Activated T-cell treated with anti-CD3 and anti-CD28 coated beads, Interleukin-2, amount 50 U/mL, for 4 hours (primary cell): ENCODE measurements around the gene UNC13D. TPM values are rescaled to one million over a fixed set of nuclear protein-coding genes. Genes with fewer than 3 reads are reported as not detected.

Experiments
- ATAC-seq, 2 donors: fragments of 200-7000 bp; cut with Tn5 transposase; one replicate each; pipeline ENCODE4 v1.10.0; 2021
- DNase-seq: peaks from one replicate; pipeline ENCODE4 v3.0.0-alpha.2; 2020
- H3K27me3 Mint-ChIP-seq: one replicate; pipeline ENCODE4 v1.8.0; 2021; ENCODE audit warnings: low read depth, mixed read lengths
- H3K36me3 Mint-ChIP-seq: one replicate; pipeline ENCODE4 v1.8.0; 2022; ENCODE audit warnings: mixed read lengths; ENCODE audit not compliant: insufficient read depth
- H3K4me1 Mint-ChIP-seq: one replicate; pipeline ENCODE4 v1.8.0; 2021; ENCODE audit warnings: low read depth, mixed read lengths
- H3K4me3 Mint-ChIP-seq: one replicate; pipeline ENCODE4 v1.8.0; 2021; ENCODE audit warnings: mild to moderate bottlenecking, moderate library complexity, mixed read lengths
- H3K9me3 Mint-ChIP-seq: one replicate; pipeline ENCODE4 v1.8.0; 2021; ENCODE audit warnings: mixed read lengths
- total RNA-seq, 3 donors: library from RNA; stranded (reverse); gene quantifications; one replicate each; pipeline ENCODE4 v1.2.1, GENCODE V29; 2021

Gene UNC13D
- total RNA-seq, 3 donors from 2014 or later: 122 to 146 (median 124) TPM

DNA sequence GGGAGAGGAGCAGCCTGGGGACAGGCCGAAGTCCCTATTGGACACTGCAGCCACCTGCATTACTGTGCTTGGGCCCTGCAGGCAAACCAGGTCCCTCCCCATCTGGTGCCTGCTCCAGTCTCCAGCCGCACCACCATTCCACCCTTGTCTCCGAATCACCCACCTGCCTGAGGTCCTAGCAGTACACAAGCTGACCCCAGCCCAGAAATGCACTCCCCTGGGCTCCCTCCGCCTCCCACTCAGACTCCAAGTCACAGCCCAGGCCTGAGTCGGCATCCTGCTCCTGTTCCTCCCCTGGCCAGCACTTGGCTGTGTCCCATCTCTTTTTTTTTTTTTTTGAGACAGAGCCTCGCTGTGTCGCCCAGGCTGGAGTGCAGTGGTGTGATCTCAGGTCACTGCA lies 6.3 kb downstream of the UNC13D start:
- ATAC-seq: no peak
- H3K9me3 Mint-ChIP-seq: no peaks in the 10 kb centered on the region
- H3K4me3 Mint-ChIP-seq: no peak overlapping the region
- peaks cover 27% of the 10 kb centered on the region for H3K4me1 Mint-ChIP-seq
- no peak for DNase-seq
- peaks cover 19% of the 10 kb centered on the region for H3K36me3 Mint-ChIP-seq
- no peaks in the 10 kb centered on the region for H3K27me3 Mint-ChIP-seq

DNA sequence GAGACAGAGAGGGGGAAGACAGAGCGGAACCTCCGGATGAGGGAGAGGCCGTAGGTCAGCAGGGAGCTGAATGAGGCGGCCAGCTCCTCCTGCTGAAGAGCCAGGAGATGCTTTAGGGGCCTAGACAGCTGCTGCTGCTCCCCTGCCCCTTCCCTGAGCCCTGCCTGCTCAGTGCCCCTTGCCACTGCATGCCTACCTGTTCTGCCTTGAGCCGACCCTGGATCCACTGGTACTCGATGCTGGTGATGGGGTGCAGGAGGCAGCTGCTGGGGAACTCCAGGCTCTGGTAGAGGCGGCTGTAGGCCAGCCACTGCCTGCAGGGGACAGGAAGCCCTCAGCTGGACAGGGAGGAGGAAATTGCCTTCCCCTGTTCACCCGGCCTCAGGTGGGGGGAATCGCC lies 7.6 kb downstream of the UNC13D start:
- Mint-ChIP-seq H3K36me3 (peaks cover 24% of the 10 kb centered on the region), H3K27me3 (no peaks in the 10 kb centered on the region), H3K4me1 (peaks cover 31% of the 10 kb centered on the region), H3K4me3 (no peak overlapping the region), H3K9me3 (no peaks in the 10 kb centered on the region)
- DNase-seq: no peak
- no peak for ATAC-seq

DNA sequence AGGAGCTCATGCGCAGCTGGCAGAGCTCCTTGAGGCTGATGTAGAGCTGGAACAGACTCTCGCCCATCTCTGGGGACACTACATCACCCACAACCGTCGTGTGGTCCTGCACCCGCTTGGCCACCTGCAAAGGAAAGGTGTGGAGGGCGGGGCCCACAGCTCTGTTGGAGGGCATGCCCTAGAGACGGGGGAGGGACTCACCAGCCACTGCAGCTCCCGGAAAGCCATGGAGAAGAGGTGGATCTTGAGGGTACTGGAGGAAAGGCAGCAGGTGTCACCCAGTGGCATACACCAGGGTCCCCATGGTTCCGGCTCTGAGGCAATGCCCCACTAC lies 8.6 kb downstream of the UNC13D start:
- no peaks in the 10 kb centered on the region for H3K27me3 Mint-ChIP-seq
- no peak overlapping the region for H3K4me3 Mint-ChIP-seq
- H3K9me3 Mint-ChIP-seq: no peaks in the 10 kb centered on the region
- H3K36me3 Mint-ChIP-seq: peaks cover 24% of the 10 kb centered on the region
- DNase-seq: no peak
- ATAC-seq: no peak
- H3K4me1 Mint-ChIP-seq: peaks cover 31% of the 10 kb centered on the region

DNA sequence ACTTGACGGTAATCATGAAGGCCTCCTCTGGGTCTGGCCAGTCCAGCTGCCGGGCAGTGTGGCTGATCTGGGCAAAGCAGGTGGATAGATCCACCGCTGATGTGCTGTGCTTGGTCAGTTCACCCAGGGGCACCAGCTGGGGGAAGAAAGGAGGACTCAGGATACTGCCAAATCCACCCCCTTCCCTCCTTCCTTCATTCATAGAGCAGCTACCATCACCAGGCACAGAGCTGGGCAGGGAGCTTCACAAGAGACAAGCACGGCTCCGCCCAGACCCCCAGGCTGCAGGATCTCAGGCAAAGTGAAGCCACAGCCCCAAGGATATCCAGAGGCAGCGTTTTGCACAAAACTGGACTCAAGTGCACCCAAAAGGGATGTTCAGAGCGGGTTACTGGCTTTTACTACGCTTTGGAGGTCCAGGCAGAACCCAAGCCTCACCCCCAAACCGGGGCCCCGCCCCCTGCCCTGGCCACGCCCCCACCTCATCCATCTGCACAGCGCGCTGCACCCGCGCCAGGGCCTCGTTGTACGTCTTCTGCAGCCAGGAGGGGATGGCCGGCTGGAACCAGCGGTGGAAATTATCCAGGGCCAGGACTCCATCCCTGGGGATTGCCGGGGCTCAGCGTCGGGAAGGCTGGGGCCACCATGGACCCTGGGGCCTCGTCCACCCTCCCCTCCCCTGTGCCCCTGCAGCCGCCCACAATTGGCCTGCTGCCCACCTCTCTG lies 9.1 kb downstream of the UNC13D start:
- no peak for ATAC-seq
- Mint-ChIP-seq H3K4me1 (peaks cover 31% of the 10 kb centered on the region), H3K36me3 (peaks cover 24% of the 10 kb centered on the region), H3K9me3 (no peaks in the 10 kb centered on the region), H3K4me3 (no peak overlapping the region), H3K27me3 (no peaks in the 10 kb centered on the region)
- no peak for DNase-seq

DNA sequence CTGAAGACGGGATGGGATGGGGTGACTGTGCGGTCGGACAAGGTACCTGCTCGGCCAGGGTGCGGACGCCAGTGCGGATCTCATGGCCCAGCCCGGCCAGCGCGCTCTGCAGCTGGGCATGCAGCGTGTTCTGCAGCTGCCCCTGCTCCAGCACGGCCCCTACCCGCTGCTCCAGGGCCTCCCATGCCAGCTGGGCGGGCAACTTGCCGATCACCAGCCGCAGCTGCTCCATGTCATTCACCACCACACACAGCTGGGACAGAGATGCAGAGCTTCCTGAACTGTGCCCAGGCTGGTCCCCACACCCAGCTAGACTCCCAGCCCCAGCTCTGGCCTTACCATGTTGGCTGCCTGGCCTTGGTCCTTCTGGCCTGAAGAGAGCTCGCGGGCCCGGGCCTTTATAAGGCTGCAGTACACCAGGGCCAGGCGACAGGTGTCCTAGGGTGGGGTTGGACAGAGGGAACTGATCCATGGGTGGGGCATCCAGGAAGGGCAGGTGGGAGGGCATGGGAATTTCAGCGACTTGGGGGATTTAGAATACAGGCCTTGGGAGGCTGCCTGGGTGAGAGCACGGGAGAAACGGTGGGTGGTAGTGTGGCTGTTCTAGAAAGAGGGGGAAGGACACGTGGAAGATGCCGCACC lies 9.8 kb downstream of the UNC13D start:
- no peaks in the 10 kb centered on the region for H3K27me3 Mint-ChIP-seq
- DNase-seq (no peak), ATAC-seq (no peak)
- no peak overlapping the region for H3K4me3 Mint-ChIP-seq
- H3K9me3 Mint-ChIP-seq: no peaks in the 10 kb centered on the region
- H3K4me1 Mint-ChIP-seq: peaks cover 31% of the 10 kb centered on the region
- peaks cover 21% of the 10 kb centered on the region for H3K36me3 Mint-ChIP-seq

DNA sequence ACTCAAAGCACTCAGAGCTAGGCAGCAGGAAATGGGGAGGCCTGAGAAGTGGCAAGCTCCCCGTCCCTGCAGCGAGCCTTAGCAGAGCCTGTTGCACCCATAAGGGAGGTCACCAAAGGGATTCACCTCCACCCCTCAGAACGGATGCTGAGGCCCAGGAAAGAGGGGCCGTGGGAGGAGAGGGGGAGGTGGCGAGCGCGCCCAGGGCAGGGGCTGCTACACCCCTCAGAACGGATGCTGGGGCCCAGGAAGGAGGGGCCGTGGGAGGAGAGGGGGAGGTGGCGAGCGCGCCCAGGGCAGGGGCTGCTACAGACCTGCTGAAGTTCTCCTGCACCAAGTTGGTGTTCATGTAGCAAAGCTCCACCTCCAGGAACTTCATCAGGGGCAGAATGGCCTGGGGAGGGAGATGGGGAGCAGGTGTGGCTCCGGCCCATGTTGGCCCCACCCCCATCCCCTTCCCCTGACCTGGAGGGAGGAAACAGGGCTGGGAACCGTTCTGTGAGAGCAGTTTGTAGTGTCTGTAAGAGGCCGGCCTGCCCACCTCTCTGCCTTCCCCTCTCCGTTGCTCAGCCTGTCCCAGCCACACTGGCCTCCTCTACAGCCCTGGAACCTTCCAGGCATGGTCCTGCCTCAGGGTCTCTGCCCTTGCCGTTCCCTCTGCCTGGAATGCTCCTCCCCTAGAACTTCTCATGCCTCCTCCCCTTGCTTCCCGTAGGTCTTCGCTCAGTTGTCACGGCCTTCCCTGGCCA lies 11.4 kb downstream of the UNC13D start:
- H3K27me3 Mint-ChIP-seq: no peaks in the 10 kb centered on the region
- no peaks in the 10 kb centered on the region for H3K9me3 Mint-ChIP-seq
- H3K36me3 Mint-ChIP-seq: peaks cover 16% of the 10 kb centered on the region
- ATAC-seq (peak; percentile 46 to 53), DNase-seq (no peak)
- H3K4me3 Mint-ChIP-seq: peak overlapping the region; percentile 69
- H3K4me1 Mint-ChIP-seq: peaks cover 32% of the 10 kb centered on the region

DNA sequence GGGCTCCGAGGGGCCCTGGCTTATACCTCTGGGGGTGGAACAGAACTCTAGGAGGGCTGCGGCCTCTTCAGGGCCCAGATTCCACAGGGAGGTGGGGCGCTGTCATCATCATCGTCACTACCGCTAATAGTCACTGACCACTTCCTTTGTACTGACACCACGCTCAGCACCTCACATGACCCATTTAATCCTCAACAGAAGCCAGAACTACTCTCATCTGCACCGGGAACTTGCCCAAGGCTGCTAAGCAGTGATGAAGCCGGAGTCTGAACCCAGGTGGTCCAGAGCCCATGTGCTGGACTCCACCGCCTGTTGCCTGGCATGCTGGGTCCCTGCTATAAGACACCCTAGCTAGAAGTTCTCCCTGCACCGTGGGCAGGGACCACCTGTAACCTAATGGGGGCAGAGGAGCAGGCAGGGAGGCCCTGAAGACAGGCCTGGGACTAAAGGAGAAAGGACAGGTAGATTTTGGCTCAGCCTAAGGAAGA lies 12.0 kb downstream of the UNC13D start:
- Mint-ChIP-seq H3K4me3 (peak overlapping the region; percentile 69), H3K9me3 (no peaks in the 10 kb centered on the region), H3K36me3 (peaks cover 13% of the 10 kb centered on the region), H3K27me3 (no peaks in the 10 kb centered on the region), H3K4me1 (peaks cover 32% of the 10 kb centered on the region)
- DNase-seq (peak; percentile 23), ATAC-seq (peak; percentile 46 to 74)

DNA sequence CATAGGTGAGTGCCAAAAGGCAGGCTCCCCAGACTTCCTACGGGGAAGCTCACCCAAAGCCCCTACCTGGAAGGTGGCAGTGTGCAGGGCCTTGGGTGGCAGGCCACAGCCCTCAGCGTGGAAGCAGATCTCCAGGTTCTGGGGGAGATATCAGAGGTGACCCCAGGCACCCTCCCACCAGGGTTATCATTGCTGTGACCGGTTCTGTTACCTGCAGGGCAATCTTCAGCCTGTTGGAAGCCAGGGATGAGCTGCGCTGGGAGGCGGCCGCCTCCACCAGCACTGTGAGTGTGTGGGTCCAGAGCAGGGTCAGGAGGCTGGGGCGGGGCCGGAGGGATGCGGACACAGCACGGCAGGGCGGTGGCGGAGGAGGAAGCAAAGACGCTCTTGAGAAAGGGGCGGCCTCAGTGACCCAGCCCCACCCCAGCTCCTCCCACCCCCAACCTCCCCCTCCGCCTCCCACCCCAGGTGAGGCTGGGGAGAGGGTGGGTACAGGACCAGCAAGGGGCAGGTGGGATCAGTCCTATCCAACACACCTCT lies 13.1 kb downstream of the UNC13D start:
- peaks cover 13% of the 10 kb centered on the region for H3K36me3 Mint-ChIP-seq
- peaks cover 32% of the 10 kb centered on the region for H3K4me1 Mint-ChIP-seq
- H3K27me3 Mint-ChIP-seq: no peaks in the 10 kb centered on the region
- DNase-seq (no peak), ATAC-seq (no peak)
- no peaks in the 10 kb centered on the region for H3K9me3 Mint-ChIP-seq
- H3K4me3 Mint-ChIP-seq: no peak overlapping the region

DNA sequence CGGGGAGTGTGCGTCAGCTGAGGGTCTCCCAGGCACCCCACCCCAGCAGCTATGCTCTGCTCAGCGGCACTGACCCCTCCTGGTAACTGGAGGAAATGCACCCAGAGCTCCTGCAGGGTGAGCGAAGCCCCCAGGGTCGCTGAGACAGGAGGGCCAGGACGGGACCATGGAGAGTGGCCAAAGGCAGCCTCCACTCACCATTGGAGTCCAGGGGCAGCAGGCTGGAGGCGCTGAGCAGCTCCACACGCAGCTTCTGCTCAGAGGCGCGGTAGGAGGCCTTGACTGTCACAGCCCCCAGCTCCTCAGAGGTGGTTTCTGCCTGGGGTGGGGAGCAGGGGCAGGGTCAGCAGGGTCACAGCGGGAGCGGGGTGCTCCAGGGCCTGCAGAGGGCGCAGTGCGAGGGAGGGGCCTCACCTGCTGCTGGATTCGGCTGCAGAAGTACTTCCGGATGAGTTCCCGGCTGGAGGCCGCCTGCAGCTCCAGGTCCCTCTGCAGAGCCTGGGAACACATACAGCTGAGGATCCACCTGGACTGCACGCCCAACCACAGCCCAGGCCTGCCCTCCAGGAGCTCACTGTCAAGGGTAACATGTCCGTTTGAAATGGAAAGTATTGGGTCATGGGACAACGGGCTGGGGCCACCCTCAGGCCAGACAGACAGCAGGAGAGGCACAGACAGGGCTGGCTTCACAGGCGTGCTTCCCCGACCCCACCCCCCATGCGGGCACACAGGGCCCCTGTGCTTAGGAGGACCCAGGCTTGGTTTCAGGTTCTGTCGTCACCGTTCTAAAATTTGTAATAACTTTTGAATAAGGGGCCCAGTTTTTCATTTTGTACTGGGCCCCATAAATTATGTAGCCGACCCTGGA lies 13.8 kb downstream of the UNC13D start:
- no peak for ATAC-seq
- Mint-ChIP-seq H3K27me3 (no peaks in the 10 kb centered on the region), H3K4me1 (peaks cover 32% of the 10 kb centered on the region), H3K9me3 (no peaks in the 10 kb centered on the region), H3K36me3 (peaks cover 13% of the 10 kb centered on the region), H3K4me3 (no peak overlapping the region)
- DNase-seq: peak; percentile 38

DNA sequence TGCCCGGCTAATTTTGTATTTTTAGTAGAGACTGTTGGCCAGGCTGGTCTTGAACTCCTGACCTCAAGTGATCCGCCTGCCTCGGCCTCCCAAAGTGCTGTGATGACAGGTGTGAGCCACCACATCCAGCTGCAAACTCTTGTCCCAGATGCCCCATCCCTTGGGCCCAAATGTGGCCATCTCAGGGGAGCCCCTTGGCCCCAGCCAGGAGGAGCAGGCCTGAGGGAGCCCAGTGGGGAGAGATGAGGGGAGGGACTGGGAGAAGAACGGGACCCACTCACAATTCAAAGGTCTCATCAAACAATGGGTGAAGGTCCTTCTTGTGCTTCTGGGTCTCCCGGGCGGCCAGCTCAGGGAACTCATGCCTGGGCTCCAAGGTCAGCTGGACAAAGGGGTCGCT lies 14.5 kb downstream of the UNC13D start:
- ATAC-seq: no peak
- Mint-ChIP-seq H3K36me3 (peaks cover 12% of the 10 kb centered on the region), H3K9me3 (no peaks in the 10 kb centered on the region), H3K4me1 (peaks cover 29% of the 10 kb centered on the region), H3K27me3 (no peaks in the 10 kb centered on the region), H3K4me3 (no peak overlapping the region)
- DNase-seq: no peak

DNA sequence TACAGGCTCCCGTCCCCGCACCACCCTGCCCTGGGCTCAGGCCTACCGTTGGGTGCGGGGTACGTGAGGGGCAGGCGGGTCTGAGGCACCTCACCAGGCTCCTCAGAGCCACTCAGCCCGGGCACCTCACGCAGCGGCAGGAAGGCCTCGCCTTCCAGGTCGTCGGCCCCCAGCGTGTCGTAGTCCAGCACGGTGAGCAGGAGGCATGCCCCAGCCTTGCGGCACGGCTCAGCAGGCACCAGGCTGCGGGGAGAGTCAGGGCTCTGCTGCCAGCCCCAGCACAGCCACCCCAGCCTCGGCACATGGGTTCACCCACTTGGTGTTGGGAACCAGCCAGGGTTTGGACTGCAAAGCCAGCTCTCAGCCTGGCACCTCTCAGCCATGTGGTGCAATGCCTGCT lies 15.5 kb downstream of the UNC13D start:
- no peaks in the 10 kb centered on the region for H3K9me3 Mint-ChIP-seq
- peaks cover 20% of the 10 kb centered on the region for H3K4me1 Mint-ChIP-seq
- no peak overlapping the region for H3K4me3 Mint-ChIP-seq
- no peaks in the 10 kb centered on the region for H3K27me3 Mint-ChIP-seq
- H3K36me3 Mint-ChIP-seq: peaks cover 7% of the 10 kb centered on the region
- DNase-seq (no peak), ATAC-seq (no peak)

DNA sequence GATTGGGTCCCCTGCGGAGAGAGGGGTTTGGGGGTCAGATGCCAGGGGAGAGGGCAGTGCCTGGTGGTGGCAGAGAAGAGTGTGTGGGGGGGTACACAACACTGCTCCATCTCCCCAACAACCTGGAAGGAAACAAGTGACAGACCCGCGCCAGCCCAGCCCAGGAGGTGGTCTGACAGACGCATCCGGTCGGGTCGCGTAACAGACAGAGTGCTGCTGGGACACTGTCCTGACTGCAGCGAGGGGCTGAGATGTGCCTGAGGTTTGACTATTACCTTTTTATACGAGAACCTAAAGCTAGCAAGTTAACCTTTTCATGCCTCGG lies 16.2 kb downstream of the UNC13D start:
- Mint-ChIP-seq H3K4me3 (peak overlapping the region; percentile 49), H3K4me1 (peaks cover 13% of the 10 kb centered on the region), H3K9me3 (no peaks in the 10 kb centered on the region), H3K36me3 (peaks cover 5% of the 10 kb centered on the region), H3K27me3 (no peaks in the 10 kb centered on the region)
- ATAC-seq (peak; percentile 15 to 26), DNase-seq (no peak)

DNA sequence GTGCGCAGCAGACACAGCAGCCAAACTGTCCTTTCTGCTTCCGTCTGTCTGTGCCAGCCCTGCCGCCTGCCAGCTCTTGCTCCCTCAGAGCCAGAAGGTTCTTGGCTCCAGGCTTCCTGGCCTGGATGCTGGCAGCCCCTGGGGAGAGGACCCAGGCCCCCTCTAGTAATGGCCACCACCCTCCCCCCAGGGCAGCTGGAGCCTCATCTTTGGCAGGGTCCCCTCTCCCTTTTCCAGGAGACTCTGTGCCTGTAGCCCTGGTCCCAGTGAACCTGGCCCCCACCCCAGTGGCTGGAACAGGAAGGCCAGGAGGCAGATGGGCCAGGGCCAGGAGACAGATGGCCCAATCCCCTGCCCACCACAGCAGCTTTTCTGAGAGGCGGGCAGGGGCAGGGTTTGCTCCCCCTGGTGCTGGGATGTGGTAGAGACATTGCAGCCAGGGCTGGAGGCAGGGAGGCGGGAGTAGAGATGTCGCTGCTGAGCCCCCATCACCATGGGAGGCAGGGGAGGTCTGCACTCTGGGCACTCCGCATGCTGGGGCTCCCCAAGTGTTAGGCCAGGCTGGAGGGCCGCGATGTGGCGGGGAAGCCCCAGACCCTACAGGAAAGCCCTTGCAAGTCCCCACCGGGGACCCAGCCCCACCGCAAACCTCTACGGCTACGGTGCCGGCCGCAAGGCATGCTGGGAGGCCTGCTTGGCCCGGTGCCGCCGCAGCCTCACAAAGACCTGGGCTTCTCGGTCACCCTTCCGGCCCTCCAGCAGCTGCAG lies 16.7 kb downstream of the UNC13D start:
- peaks cover 4% of the 10 kb centered on the region for H3K36me3 Mint-ChIP-seq
- peak overlapping the region; percentile 49 for H3K4me3 Mint-ChIP-seq
- H3K27me3 Mint-ChIP-seq: no peaks in the 10 kb centered on the region

More for the DNA sequence above, 16.7 kb downstream of the UNC13D start:
- Mint-ChIP-seq H3K9me3 (no peaks in the 10 kb centered on the region), H3K4me1 (peaks cover 9% of the 10 kb centered on the region)
- peak; percentile 74 to 79 for ATAC-seq
- DNase-seq: peak; percentile 66
